Smooth muscle cell (in vitro differentiated cells): ENCODE results near the gene CAND1. TPM values are rescaled to one million over a fixed set of nuclear protein-coding genes. Genes with fewer than 3 reads are reported as not detected.

Experiments used
- DNase-seq: peaks from one replicate; lab custom pipeline; 2025; ENCODE audit not compliant: unreplicated experiment; lab: John Stamatoyannopoulos, UW
- H2AFZ ChIP-seq: fragments of 200-600 bp; sonication (generic); 2 replicates; pipeline ENCODE4 v1.6.0; 2016; ENCODE audit warnings: antibody characterized with exemption, low read depth, mild to moderate bottlenecking
- H3F3A ChIP-seq: fragments of 200-600 bp; sonication (generic); 2 replicates; pipeline ENCODE4 v1.6.0; 2017; ENCODE audit warnings: antibody characterized with exemption, low read depth
- H3K27ac ChIP-seq: fragments of 200-600 bp; sonication (generic); 2 replicates; pipeline ENCODE4 v1.5.1; 2016; ENCODE audit warnings: low read depth, mild to moderate bottlenecking
- H3K27me3 ChIP-seq: fragments of 200-600 bp; sonication (generic); 2 replicates; pipeline ENCODE4 v1.6.1; 2016; ENCODE audit warnings: low read depth, mild to moderate bottlenecking
- H3K36me3 ChIP-seq: fragments of 200-600 bp; sonication (generic); 2 replicates; pipeline ENCODE4 v1.5.1; 2016; ENCODE audit warnings: low read depth
- H3K4me1 ChIP-seq: fragments of 200-600 bp; sonication (generic); 2 replicates; pipeline ENCODE4 v1.5.1; 2016; ENCODE audit warnings: low read depth
- H3K4me2 ChIP-seq: fragments of 200-600 bp; sonication (generic); 2 replicates; pipeline ENCODE4 v1.6.0; 2016; ENCODE audit warnings: mild to moderate bottlenecking
- H3K4me3 ChIP-seq: fragments of 200-600 bp; sonication (generic); 2 replicates; pipeline ENCODE4 v1.5.1; 2016; ENCODE audit warnings: mild to moderate bottlenecking
- H3K79me2 ChIP-seq: fragments of 200-600 bp; sonication (generic); 2 replicates; pipeline ENCODE4 v1.6.0; 2016; ENCODE audit warnings: low read depth, mild to moderate bottlenecking
- H3K9ac ChIP-seq: fragments of 200-600 bp; sonication (generic); 2 replicates; pipeline ENCODE4 v1.6.0; 2016; ENCODE audit warnings: low read depth
- H3K9me3 ChIP-seq: fragments of 200-600 bp; sonication (generic); replicated peaks from 2 replicates; pipeline ENCODE4 v1.5.1; 2016; ENCODE audit warnings: low read depth
- H4K20me1 ChIP-seq: fragments of 200-600 bp; sonication (generic); 2 replicates; pipeline ENCODE4 v1.6.0; 2016; ENCODE audit warnings: low read depth
- WGBS: methylation state at CpG from one replicate; pipeline ENCODE4 v1.1.7; 2016; ENCODE audit warnings: low lambda C conversion rate; 5-methylcytosine and 5-hydroxymethylcytosine counted together
- polyA plus RNA-seq: library from polyadenylated mRNA; unstranded; fragments of >200 nt; fragmentation: Nextera tagmentation; extraction: Ambion mirVana; gene quantifications from 2 replicates; pipeline ENCODE4 v1.2.1, GENCODE V29; 2016
- total RNA-seq: library from RNA; depleted of rRNA; stranded (reverse); fragments of >200 nt; gene quantifications from 2 replicates; pipeline ENCODE4 v1.2.3, GENCODE V29; 2014
- TF ChIP-seq, protein P1 (sequence below): fragments of 200-600 bp; sonication (generic); IDR thresholded peaks from 2 replicates; pipeline ENCODE4 v1.5.1; 2017; ENCODE audit warnings: borderline replicate concordance, mild to moderate bottlenecking, antibody characterized with exemption; ENCODE audit not compliant: insufficient read depth, poor library complexity, severe bottlenecking

The CAND1 gene
- total and polyA plus RNA-seq, 2 experiments from 2014 or later: 122 to 123 TPM

DNA sequence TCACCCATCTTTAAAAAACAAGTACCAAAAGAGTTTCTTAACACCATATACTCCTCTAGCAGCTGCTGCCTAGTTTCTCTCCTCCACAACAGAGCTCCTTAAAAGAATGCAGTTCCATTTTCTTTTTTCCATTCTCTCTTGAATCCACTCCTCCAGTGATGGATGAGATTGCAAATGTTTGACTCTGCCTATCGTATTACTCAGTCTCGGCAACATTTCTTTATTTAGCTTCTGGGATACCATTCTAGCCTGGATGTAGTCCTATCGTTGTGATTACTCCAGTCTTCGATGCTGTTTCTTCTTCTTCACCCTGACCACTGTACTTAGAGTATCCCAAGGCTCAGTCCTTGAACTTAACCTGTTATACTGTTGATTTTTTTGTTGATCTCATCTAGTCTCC, 30.8 kb downstream of the CAND1 start:
- peaks cover 36% of the 10 kb centered on the region for H3K36me3 ChIP-seq
- H3K27me3 ChIP-seq: no peaks in the 10 kb centered on the region
- H3K9me3 ChIP-seq: no peaks in the 10 kb centered on the region
- WGBS: 98% methylated on average over 4 of the region's 4 CpGs
- H2AFZ ChIP-seq: no peak overlapping the region
- H3K4me2 ChIP-seq: no peak overlapping the region
- no peaks in the 10 kb centered on the region for H3K4me1 ChIP-seq
- no peaks in the 10 kb centered on the region for H3F3A ChIP-seq
- no peak for DNase-seq
- no peak overlapping the region for H3K4me3 ChIP-seq
- H3K79me2 ChIP-seq: peaks cover 37% of the 10 kb centered on the region
- no peak overlapping the region for H3K27ac ChIP-seq
- peaks cover 68% of the 10 kb centered on the region for H4K20me1 ChIP-seq
- no peak overlapping the region for H3K9ac ChIP-seq
- TF ChIP-seq, protein P1, sequence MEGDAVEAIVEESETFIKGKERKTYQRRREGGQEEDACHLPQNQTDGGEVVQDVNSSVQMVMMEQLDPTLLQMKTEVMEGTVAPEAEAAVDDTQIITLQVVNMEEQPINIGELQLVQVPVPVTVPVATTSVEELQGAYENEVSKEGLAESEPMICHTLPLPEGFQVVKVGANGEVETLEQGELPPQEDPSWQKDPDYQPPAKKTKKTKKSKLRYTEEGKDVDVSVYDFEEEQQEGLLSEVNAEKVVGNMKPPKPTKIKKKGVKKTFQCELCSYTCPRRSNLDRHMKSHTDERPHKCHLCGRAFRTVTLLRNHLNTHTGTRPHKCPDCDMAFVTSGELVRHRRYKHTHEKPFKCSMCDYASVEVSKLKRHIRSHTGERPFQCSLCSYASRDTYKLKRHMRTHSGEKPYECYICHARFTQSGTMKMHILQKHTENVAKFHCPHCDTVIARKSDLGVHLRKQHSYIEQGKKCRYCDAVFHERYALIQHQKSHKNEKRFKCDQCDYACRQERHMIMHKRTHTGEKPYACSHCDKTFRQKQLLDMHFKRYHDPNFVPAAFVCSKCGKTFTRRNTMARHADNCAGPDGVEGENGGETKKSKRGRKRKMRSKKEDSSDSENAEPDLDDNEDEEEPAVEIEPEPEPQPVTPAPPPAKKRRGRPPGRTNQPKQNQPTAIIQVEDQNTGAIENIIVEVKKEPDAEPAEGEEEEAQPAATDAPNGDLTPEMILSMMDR: no peak

GRCh38 chr12:67302162-67302561, 33.0 kb downstream of the CAND1 start:
- DNase-seq: no peak
- 94% methylated on average over 7 of the region's 7 CpGs for WGBS

DNA sequence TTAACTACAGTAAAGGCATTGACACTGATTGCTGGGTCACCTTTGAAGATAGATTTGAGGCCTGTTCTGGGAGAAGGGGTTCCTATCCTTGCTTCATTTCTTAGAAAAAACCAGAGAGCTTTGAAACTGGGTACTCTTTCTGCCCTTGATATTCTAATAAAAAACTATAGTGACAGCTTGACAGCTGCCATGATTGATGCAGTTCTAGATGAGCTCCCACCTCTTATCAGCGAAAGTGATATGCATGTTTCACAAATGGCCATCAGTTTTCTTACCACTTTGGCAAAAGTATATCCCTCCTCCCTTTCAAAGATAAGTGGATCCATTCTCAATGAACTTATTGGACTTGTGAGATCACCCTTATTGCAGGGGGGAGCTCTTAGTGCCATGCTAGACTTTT, 36.4 kb downstream of the CAND1 start:
- Histone ChIP-seq H3K27ac (no peak overlapping the region), H4K20me1 (peaks cover 39% of the 10 kb centered on the region), H3K27me3 (no peaks in the 10 kb centered on the region), H3K4me2 (no peak overlapping the region), H3K36me3 (peaks cover 69% of the 10 kb centered on the region), H3K9ac (no peak overlapping the region), H3K4me1 (no peaks in the 10 kb centered on the region), H3F3A (no peaks in the 10 kb centered on the region), H2AFZ (no peak overlapping the region), H3K9me3 (no peaks in the 10 kb centered on the region), H3K79me2 (peaks cover 22% of the 10 kb centered on the region), H3K4me3 (no peak overlapping the region)
- TF ChIP-seq, protein P1: no peak
- DNase-seq: no peak
- 94% methylated on average over 1 of the region's 1 CpG for WGBS

More at GRCh38 chr12:67302162-67302561, 33.0 kb downstream of the CAND1 start:
- H3K36me3 ChIP-seq: peaks cover 57% of the 10 kb centered on the region
- H3F3A ChIP-seq: no peaks in the 10 kb centered on the region
- no peaks in the 10 kb centered on the region for H3K27me3 ChIP-seq
- no peak overlapping the region for H3K9ac ChIP-seq
- H3K4me2 ChIP-seq: no peak overlapping the region
- TF ChIP-seq, protein P1: no peak
- H3K27ac ChIP-seq: no peak overlapping the region
- H3K79me2 ChIP-seq: peaks cover 29% of the 10 kb centered on the region
- H4K20me1 ChIP-seq: peaks cover 52% of the 10 kb centered on the region
- no peaks in the 10 kb centered on the region for H3K4me1 ChIP-seq
- H3K9me3 ChIP-seq: no peaks in the 10 kb centered on the region
- H2AFZ ChIP-seq: no peak overlapping the region
- H3K4me3 ChIP-seq: no peak overlapping the region

DNA sequence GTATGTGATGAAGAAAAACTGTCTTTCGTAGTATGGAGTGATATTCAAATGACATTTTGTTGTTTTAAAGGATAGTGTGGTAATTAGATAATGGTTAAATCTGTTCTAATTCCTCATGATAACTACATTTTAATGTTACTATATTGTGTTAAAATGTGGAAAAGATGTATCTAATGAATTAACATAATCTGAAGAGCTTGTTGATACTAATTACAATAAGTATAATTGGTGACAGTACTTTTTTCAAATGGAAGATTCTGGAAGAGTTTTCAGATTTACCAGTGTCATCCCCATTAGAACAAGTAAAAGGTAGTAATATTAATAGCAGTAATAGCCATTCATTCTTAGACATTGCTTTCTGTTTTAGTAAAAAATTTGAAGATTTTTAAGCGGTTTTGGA, 37.6 kb downstream of the CAND1 start:
- 98% methylated on average over 2 of the region's 2 CpGs for WGBS
- no peak overlapping the region for H3K9ac ChIP-seq
- no peak overlapping the region for H2AFZ ChIP-seq
- H3K27ac ChIP-seq: no peak overlapping the region
- H3F3A ChIP-seq: no peaks in the 10 kb centered on the region
- H3K4me3 ChIP-seq: no peak overlapping the region
- no peaks in the 10 kb centered on the region for H3K27me3 ChIP-seq
- TF ChIP-seq, protein P1: no peak
- H3K4me2 ChIP-seq: no peak overlapping the region
- peaks cover 81% of the 10 kb centered on the region for H3K36me3 ChIP-seq
- no peak for DNase-seq
- H3K4me1 ChIP-seq: no peaks in the 10 kb centered on the region
- H3K9me3 ChIP-seq: no peaks in the 10 kb centered on the region
- H3K79me2 ChIP-seq: peaks cover 22% of the 10 kb centered on the region
- peaks cover 30% of the 10 kb centered on the region for H4K20me1 ChIP-seq
